ENCODE measurements around the gene SPDEF.

SPDEF gene

DNA sequence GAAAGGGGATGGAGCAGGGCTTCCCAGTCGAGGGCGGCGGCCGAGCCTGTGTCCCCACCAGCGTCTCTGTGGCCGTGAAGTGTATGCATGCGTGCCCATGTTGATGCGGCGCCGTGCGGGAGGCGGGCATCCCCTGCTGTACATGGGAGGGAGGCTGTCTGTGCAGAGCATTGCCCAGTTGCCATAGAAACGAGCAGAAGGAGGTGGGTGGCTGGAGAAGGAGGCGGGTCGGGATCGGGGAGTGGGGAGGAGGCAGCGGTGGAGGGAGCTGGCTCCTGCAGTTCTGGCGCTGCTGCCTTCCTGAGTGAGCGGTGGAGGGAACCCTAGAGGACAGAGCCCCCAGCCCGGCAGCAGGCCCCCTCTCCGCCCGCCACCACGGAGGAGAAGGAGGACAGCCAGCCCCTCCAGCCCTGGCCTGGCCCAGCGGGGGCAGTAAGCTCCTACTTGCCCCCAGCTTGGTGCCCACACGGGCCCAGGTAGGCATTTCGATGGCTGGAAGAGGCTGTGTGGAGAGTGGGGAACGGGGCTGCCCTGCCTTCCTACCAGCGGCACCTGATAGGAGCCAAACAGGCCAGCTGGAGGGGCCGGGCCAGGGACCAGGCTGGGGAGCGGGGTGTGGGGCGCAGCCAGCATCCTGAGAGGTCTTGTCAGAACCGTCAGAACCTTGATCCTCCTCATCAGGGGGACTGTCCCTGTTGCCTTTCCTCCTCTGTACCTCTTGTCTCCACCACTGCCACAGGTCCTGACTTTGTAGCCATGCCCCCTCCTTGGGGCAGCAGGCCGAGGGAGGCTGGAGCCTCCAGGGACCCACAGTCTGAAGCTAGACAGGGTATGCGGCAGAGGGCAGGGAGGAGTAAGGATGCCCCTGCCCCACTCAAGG lies 41.3 kb downstream of the SPDEF start:
- no peak for DNase-seq (ENCODE audit: low read depth in 3 of 3)

DNA sequence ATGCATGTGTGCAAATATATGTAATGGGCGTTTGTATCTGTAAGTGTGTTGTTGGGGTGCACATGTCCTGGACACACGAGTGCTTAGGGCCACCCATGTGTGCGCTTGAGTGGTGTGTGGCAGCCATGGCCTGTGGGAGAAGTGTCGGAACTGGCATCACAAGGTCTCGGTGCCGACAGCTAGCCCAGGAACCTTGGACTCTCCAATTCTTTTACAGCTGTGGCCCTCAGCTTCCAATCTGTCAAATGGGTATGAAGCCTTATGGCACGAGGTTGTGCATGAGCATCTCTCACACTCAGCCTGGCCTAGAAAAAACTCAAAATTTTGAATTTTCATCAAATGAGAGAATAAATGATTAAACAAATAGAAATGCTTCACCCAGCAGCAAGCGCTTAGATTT lies 42.0 kb downstream of the SPDEF start:
- DNase-seq (ENCODE audit: low read depth in 3 of 3): no peak

DNA sequence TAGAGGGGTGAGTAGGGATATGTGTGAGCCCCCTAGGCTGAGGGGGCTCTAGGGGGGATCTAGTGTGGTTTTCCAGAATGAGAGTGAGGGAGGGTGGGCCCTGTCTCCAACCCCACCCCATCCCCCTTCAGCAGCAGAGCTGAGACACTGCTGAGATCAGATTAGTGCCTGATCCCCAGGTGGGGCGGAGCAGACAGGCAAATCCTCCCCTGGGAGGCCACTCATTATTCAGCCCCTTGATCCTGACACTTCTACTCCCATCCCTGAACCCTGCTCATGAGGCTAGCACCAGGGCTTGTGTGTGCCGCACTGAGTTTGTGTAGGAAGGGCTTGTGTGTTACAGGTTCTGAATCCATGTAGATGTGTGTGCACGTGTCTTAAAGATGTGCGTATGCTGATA lies 42.5 kb downstream of the SPDEF start:
- no peak for DNase-seq (ENCODE audit: low read depth in 3 of 3)

DNA sequence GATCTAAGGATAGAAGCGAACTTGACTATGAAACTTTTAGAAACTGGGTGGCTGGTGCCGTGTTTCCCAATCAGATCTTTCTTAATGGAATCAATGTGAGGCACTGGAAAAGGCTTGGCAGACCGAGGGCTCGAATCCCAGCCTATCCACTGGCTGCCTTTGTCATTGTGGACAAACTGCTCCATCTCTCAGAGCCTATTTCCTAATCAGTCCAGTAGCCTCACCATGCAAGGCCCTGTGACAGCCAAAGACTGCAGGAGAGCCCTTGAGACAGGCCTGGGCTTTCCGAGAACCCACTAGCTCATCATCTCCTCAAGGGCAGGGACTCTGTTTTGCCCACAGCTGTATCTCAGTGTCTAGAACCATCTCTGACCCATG lies 43.4 kb downstream of the SPDEF start:
- DNase-seq (ENCODE audit: low read depth in 3 of 3): no peak

DNA sequence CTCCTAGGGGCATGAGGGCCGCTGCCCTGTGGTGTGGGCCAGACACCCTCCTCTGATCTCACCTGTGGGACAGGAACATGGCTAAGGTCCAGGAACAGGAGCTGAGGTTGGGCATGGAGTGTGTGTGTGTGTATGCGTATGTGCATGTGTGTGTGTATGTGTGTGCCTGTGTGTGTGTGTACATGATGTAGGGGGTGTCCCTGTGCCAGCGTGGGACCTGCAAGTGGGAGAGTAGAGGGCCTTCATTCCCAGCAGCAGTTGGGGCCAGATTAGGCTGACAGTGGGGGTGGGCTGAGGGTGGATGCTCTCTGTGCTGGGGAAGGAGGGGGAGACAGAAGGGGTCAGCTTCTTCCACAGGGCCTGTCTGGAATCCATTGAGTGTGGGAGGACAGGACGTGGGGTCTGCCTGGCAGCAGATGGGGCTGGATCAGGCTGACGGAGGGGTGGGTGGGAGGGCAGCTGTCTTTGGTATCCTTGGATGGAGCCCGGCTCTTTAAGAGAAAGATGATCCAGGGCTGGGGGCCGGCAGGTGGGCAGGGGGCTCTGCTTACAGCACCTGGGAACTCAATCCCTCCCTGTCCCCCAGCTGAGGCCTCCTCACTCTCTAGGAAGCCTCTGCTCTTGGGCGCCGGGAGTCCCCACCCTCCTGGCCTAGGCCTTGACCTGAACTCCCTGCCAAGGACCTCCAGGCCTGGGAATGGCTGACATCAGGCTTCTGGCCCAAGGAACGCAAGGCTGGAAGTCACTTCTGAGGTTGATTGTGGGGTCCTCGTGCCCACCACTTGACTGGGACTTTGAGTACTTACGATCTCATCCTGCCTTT lies 44.0 kb downstream of the SPDEF start:
- no peak for DNase-seq (ENCODE audit: low read depth in 3 of 3)

DNA sequence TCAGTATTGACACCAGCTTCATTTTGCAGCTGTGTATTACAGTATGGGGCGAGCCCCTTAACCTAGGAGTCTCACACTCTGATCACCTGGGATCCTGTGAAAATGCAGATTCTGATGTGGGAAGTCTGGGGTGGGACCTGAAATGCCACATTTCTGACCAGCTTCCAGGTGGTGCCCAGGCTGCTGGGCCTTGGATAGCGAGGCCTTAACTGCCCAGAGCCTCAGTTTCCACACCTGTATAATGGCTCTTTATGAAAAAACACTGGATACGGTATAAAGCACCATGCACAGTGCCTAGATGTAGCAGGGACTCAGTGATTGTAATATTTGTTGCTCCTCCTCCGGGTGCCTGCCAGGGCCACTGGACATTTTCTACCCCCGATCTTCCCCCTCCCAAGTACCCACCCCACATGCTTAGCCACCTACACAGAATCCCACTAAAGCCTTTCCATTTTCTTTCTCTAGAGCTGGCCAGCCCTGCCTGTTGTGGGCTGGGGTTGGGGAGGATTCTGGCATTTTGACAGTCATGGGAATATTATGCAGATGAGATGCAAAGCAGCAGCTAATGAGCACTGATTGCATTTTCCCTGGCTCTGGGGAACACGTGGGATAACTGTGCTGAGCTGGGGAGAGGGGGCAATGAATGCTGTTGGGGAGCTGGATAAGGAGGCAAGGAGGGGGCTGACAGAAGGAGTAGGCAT lies 44.8 kb downstream of the SPDEF start:
- no peak for DNase-seq (ENCODE audit: low read depth in 3 of 3)

DNA sequence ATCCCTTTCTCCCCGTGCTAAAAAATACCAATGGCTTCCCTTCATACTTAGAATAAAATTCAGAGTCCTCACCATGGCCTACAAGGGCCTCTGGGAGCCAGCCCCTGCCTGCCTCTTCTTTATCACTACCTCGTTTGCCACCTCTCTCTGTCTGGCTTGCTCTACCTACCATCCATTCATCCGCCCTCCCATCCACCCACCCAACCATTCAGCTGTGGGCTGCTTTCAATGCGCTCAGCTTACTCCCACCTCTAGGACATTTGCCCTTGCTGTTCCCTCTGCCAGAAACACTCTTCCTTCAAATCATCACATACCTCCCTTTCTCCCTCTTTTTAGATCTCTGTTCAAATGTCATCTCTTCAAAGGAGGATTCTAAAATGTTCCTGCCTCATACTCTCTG lies 45.8 kb downstream of the SPDEF start:
- DNase-seq (ENCODE audit: low read depth in 3 of 3): no peak

DNA sequence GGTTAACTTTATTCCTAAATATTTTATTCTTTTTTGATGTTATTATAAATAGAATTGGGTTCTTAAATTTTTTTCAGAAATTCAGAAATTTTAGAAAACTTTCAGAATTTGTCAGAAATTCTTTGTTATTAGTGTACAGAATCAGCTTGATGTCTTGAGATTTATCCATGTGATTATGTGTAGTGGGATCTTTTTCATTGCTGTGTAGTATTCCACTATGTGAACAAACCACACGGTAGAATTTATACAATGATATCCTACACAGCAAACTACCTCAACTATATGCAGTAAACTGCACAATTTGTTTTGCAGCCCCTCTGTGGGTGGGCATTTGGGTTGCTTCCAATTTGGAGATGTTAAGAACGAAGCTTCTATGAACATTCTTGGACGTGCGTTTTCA lies 46.3 kb downstream of the SPDEF start:
- no peak for DNase-seq (ENCODE audit: low read depth in 3 of 3)

DNA sequence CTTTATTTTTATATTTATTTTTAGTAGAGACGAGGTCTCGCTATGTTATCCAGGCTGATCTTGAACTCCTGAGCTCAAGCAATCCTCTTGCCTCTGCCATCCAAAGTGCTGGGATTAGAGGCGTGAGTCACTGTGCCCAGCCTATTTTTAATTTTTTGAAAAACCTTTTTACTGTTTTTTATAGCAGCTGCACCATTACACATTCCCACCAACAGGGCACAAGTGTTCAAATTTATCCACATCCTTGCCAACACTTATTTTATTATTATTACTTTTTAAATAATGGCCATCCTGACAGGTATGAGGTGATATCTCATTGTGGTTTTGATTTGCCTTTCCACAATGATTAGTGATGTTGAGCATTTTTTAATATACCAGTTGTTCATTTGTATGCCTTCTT lies 47.7 kb downstream of the SPDEF start:
- no peak for DNase-seq (ENCODE audit: low read depth in 3 of 3)

DNA sequence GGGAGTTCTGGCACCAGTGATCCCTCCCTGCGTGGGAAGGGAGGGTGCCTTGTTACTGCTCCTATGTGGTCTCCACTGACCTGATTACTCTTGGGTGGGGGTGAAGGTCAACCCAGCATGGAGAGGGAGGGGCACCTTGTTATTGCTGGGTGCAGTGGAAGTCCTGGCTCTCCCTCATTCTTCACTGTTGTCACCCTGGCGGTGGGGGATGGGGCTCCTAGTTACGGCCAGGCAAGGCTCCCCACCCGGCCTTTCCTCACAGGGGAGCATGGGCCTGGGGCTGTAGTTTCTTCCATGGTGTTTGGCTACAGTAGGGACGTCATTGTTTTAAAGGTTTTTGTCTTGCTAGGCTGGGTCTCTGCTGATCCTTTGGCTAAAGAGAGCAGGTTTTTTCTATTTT lies 49.4 kb downstream of the SPDEF start:
- no peak for DNase-seq (ENCODE audit: low read depth in 3 of 3)

DNA sequence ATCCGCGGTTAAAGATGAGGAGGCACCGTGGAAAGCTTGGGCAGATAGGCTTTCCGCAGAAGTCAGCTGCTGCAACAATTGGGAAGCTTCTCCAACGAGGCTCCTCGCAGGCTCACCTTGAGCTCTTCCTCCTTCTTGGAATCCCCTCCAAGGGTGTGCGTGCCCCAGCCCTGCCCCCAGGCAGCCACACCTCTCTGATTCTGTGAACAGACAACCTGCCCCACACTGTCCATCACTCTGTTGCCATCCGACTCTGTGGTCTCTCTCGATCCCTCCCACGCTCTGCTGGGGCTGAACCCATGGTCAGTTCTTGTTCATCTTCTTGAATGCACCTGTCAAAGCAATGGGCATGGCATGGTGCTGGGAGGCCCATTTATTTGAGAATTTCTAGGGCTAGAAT lies 58.7 kb downstream of the SPDEF start:
- no peak for DNase-seq (ENCODE audit: low read depth in 3 of 3)

DNA sequence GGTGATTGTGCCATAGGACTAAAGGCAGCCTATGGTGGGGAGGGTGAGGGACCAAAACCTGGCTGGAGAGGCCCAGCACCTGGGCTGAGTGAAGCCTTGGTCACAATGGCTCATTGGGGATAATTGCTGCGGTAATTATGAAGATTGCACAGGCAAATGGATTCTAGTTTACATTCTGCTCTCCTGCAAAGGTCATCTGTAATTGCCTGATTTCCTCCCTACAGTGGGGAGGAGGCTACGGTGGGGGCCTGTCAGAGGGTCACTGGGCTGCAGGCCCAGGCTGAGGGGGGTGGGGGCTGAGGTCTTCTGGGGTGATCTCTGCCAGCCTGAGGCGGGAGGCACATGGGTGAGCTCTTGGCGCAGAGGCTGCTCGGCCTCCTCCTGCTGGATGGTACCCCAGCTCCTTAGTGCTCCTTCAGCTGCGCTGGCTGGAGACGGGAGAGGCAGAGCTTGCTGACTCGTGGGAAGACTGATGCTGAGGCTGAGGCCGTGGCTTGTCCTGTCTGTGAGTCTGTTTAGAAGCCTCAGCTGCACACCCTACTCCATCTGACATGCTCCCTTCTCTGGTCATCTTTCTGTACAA lies 59.9 kb downstream of the SPDEF start:
- no peak for DNase-seq (ENCODE audit: low read depth in 3 of 3)

DNA sequence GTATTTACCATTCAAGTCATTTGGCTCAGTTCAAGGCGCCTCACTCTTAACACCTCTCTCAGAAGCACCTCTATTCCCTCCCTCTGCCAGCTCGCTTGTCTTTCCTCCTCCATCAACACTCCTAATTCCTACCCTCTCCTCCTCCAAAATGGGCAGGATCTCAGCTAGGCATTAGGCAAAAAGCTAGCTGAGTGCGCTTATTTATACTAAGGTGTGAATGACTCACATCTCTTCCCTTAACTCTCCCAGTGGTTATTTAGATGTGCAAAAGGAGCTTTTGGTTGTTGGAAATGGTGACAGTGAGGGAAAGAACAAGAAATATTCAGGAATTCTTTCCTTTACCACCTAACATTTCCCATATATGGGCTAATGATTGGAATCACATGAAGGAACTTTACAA lies 61.2 kb downstream of the SPDEF start:
- DNase-seq (ENCODE audit: low read depth in 3 of 3): no peak

DNA sequence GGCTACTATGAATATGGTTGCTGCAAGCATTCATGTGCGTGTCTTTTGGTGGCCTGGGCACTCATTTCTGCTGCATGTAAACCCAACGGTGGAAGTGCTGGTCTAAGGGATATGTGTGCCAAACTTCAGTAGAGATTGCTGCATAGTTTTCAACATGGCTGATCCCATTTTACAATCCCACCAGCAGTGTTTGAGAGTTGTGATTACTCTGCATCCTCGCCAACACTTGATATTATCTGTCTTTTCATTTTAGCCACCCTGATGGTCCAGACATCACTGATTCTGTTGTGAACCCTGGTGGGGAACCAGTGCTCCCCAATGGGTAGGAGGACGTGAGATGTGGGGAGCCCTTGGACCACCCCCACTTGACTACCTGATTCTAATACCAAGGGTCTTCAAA lies 62.8 kb downstream of the SPDEF start:
- DNase-seq (ENCODE audit: low read depth in 3 of 3): no peak

DNA sequence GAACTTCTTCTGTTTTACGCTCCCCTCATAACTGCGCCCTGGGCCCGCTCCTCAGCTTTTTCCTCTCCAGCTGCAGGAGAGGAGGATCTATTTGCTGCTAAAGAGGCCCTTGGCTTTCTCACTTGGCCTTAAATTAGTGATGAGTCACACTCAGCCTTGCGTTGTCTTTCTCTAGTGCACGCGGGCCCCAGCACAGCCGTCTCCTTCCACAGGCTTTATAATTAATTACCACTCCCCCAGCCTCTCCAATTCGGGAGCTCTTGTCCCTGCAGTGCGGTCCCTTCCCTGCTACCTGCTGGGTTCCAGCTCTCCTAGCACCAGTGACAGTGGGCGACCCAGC lies 65.1 kb downstream of the SPDEF start:
- DNase-seq (ENCODE audit: low read depth in 3 of 3): no peak

DNA sequence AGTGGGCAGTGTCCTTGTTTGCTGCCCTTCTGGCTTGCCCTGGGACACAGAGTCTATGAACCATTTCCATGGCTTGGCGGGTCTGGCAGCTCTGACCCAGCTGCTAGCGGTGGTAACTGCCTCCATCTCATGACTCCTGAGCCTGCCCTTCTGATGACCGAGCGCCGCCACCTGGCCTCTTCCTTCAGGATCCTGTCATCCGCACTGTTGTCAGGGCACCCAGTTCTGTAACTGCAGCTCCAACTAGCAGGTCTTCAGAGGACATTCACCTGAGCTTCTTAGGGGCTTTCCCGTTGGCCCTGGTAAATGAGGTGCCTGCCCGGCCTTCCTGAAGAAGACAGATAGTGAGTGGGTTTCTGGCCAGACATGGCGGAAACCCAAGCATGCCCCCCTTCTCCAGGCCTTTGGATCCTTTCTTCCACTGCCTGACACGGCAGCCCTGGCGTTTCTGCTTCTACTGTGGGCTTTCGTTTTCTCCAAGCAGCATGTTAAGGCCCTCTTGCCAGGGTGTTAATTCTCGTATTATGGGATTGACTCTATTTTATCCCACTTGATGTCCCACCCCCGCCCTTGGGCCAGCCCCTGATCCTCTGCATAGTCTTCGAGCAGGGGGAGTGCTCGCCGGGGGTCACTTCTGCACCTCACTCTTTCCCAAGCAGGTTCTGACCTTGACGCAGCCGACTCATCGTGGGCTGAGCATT lies 65.6 kb downstream of the SPDEF start:
- DNase-seq (ENCODE audit: low read depth in 3 of 3): no peak

DNA sequence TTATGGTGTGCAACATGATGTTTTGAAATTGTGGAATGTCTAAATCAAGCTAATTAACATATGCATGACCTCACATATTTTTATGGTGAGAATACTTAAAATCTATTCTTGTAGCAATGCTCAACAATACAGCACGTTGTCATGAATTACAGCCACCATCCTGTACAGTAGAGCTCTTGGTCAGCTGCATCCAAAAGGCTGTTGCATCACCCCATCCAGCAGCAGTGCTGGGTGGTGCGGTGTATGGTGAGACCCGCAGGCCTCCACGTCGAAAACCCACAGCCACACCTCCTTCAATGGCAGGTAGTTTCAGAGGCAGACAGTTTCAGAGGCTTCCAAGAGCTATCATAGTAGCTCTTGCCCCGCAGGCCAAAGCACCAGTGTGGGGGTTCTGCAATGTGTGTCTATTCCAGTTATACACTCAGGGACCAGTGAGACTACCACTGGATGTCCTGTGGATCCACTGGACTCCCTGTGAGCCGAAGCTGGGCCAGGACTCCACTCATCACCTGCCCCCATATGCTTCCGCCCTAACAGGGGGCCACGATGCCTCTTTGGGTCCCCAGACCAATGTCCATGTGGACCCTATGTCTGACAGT lies 66.8 kb downstream of the SPDEF start:
- no peak for DNase-seq (ENCODE audit: low read depth in 3 of 3)
